Epithelial cell of proximal tubule (primary cell): Measurements from ENCODE around the gene CFAP65. TPM values are rescaled to one million over a fixed set of nuclear protein-coding genes. Genes with fewer than 3 reads are reported as not detected.

Experiments
- DNase-seq: peaks from one replicate; pipeline ENCODE4 v3.0.0-alpha.2; 2011; ENCODE audit warnings: low read depth
- H3K4me3 ChIP-seq: 2 replicates; pipeline ENCODE4 v1.5.1; 2011; ENCODE audit warnings: low read depth, mild to moderate bottlenecking, low read length
- total RNA-seq: library from RNA; depleted of rRNA; stranded (reverse); fragments of >200 nt; gene quantifications from 2 replicates; pipeline ENCODE4 v1.2.3, GENCODE V29; 2015
- TF ChIP-seq, protein P1 (sequence below): conservative IDR thresholded peaks from 2 replicates; pipeline ENCODE4 v1.5.1; 2012; ENCODE audit warnings: low read depth, mild to moderate bottlenecking, low read length

The CFAP65 gene
- total RNA-seq, 1 donor from 2014 or later = 1.1 TPM

- DNase-seq = no peak
- no peak overlapping the region for H3K4me3 ChIP-seq
- TF ChIP-seq, protein P1, sequence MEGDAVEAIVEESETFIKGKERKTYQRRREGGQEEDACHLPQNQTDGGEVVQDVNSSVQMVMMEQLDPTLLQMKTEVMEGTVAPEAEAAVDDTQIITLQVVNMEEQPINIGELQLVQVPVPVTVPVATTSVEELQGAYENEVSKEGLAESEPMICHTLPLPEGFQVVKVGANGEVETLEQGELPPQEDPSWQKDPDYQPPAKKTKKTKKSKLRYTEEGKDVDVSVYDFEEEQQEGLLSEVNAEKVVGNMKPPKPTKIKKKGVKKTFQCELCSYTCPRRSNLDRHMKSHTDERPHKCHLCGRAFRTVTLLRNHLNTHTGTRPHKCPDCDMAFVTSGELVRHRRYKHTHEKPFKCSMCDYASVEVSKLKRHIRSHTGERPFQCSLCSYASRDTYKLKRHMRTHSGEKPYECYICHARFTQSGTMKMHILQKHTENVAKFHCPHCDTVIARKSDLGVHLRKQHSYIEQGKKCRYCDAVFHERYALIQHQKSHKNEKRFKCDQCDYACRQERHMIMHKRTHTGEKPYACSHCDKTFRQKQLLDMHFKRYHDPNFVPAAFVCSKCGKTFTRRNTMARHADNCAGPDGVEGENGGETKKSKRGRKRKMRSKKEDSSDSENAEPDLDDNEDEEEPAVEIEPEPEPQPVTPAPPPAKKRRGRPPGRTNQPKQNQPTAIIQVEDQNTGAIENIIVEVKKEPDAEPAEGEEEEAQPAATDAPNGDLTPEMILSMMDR = no peak
These were observed 30.4 kb downstream of the CFAP65 start for GRCh38 chr2:219010873-219011272.

DNA sequence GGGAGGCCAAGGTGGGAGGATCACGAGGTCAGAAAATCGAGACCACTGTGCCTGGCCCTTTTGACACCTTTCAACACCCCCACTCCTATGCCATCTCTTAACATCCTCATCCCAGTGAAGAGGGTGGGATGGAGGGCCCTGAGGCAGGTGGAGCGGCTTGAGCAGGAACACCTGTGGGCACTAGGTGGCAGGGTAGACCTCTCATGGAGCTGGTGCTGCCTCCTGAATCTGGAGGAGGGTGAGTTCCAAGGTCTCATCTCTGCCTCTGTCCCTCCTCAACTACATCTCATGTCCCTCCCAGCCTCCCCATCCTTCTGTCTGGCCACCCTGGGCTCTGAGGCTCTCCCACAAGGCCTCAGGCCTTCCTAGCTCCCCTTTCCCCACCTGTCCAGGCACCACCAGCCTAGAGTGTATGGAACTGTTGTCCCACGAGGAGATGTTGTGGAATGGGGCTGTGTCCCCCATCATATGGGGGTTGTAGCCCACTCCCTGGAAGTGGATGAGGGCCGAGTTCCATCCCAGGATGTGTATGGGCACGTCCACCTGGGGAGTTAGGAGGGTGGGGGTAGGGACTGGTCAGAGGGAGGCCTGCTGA lies 31.1 kb downstream of the CFAP65 start:
- TF ChIP-seq, protein P1 = peak; percentile 60
- no peak for DNase-seq
- H3K4me3 ChIP-seq = no peak overlapping the region

GRCh38 chr2:219009294-219009693 lies 32.0 kb downstream of the CFAP65 start:
- H3K4me3 ChIP-seq = no peak overlapping the region
- TF ChIP-seq, protein P1 = no peak
- no peak for DNase-seq

DNA sequence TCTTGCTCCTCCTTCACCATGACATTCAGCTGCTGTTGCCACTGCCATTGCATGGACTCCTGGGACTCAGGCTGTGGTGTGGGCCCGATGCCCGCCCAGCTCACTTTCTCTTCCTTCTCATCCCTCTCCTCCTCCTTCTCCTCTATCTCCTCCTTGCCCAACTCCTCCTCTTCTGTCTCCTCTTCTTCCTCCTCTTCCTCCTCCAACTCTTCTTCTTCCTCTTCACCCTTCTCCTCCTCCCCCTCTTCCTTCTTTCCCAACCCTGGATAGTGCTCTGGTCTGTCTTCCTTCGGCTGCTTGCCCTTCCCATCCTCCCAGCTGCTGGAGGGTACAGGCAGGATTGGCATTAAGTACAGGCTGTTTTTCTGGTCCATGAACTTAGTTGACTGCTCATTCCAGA lies 37.3 kb downstream of the CFAP65 start:
- TF ChIP-seq, protein P1 = no peak
- no peak overlapping the region for H3K4me3 ChIP-seq

DNA sequence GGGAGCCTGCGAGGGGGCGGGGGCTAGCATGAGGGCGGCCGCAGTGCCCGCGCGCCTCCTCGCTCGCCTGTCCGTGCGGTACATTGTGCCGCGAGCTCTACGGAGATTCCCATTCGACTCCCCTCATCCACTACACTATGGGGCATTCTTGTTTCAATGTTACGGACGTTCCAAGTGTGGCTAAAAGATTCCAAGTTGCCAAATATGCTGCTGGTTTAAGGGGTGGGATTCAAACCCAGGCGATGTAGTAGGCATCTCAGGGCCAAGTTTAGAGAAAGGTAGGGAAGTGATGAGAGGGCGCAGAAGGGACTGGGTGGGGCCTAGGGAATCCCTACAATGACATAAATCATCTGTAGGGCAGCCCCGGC lies 38.1 kb downstream of the CFAP65 start:
- no peak overlapping the region for H3K4me3 ChIP-seq
- TF ChIP-seq, protein P1 = no peak
- DNase-seq = no peak

More for the DNA sequence above, 37.3 kb downstream of the CFAP65 start:
- no peak for DNase-seq

GRCh38 chr2:219002395-219003266 lies 38.7 kb downstream of the CFAP65 start:
- TF ChIP-seq, protein P1 = peak; percentile 57
- peak overlapping the region; percentile 23 for H3K4me3 ChIP-seq
- DNase-seq = no peak
